HepG2 (cell line): ENCODE data around the gene UACA. TPM values are rescaled to one million over a fixed set of nuclear protein-coding genes. Genes with fewer than 3 reads are reported as not detected.

ENCODE experiments used
- ATAC-seq: fragments of 200-7000 bp; cut with Tn5 transposase; 3 replicates; pipeline ENCODE4 v1.9.1; 2020; ENCODE audit warnings: mild to moderate bottlenecking, moderate library complexity
- BruUV-seq: library from RNA; stranded (reverse); fragments of 400-500 nt; replicated peaks from 2 replicates; lab custom pipeline; 2021; lab: Mats Ljungman, UMichigan
- CTCF ChIA-PET: fragments of 300-600 bp; formaldehyde crosslinking; extraction: SDS; loops from one replicate; lab custom pipeline; 2021; ENCODE audit warnings: low total read pairs, inconsistent platforms, low intra/inter-chr PET ratio; lab: Yijun Ruan, JAX
- POLR2A ChIA-PET: fragments of 350-600 bp; sonication (Branson Sonifier 250); formaldehyde crosslinking; loops from one replicate; lab custom pipeline; 2020; ENCODE audit warnings: antibody characterized with exemption, inconsistent platforms; lab: Yijun Ruan, JAX
- DNase-seq: peaks from one replicate; pipeline ENCODE4 v3.0.0-alpha.2; 2015; ENCODE audit warnings: low spot score
- FAIRE-seq: peaks from 3 replicates; lab custom pipeline; 2011; peaks lifted over from hg19 to GRCh38; lab: Jason Lieb, UNC
- H2AFZ ChIP-seq: one replicate; pipeline ENCODE4 v1.6.1; 2011; ENCODE audit warnings: low read length, inconsistent platforms
- H3K27ac ChIP-seq: fragments of 300-600 bp; 3 replicates; pipeline ENCODE4 v1.8.0; 2011; ENCODE audit warnings: mixed run types, mild to moderate bottlenecking, mixed read lengths, low read length, inconsistent platforms; ENCODE audit not compliant: insufficient read depth; ENCODE audit errors: extremely low read length
- H3K27me3 ChIP-seq, 2 experiments: fragments of 200-600 bp in 1 of 2; 2 replicates in 1 of 2; 3 replicates in 1 of 2; pipeline versions ENCODE4 v1.6.0 to v1.8.0; 2011; ENCODE audit warnings: low read length in 2 of 2, mild to moderate bottlenecking in 2 of 2, moderate library complexity in 2 of 2, inconsistent platforms in 1 of 2; ENCODE audit not compliant: insufficient read depth in 2 of 2, control insufficient read depth in 1 of 2
- H3K36me3 ChIP-seq, 2 experiments: fragments of 200-600 bp in 1 of 2; replicated peaks in 1 of 2; 2 replicates in 1 of 2; 3 replicates in 1 of 2; pipeline versions ENCODE4 v1.5.1 to v1.8.0; 2011; ENCODE audit warnings: low read length in 2 of 2, inconsistent platforms in 1 of 2; ENCODE audit not compliant: insufficient read depth in 2 of 2, control insufficient read depth in 1 of 2
- H3K4me1 ChIP-seq: 2 replicates; pipeline ENCODE4 v1.5.1; 2012; ENCODE audit warnings: low read length, inconsistent platforms; ENCODE audit not compliant: insufficient read depth
- H3K4me2 ChIP-seq: 2 replicates; pipeline ENCODE4 v1.6.0; 2011; ENCODE audit warnings: low read depth, low read length, inconsistent platforms
- H3K4me3 ChIP-seq, 3 experiments: fragments of 200-600 bp in 1 of 3; sonication (generic), shearing (Covaris generic) in 1 of 3; replicated peaks in 1 of 3; 2 replicates each; pipeline ENCODE4 v1.5.1; 2011 to 2016; ENCODE audit warnings: low read length in 3 of 3, inconsistent platforms in 2 of 3, low read depth in 2 of 3, mild to moderate bottlenecking in 2 of 3, control low read depth in 1 of 3, mixed read lengths in 1 of 3; ENCODE audit not compliant: insufficient read depth in 1 of 3
- H3K79me2 ChIP-seq: one replicate; pipeline ENCODE4 v1.6.1; 2011; ENCODE audit warnings: low read length, inconsistent platforms; ENCODE audit not compliant: insufficient read depth
- H3K9ac ChIP-seq: 2 replicates; pipeline ENCODE4 v1.6.0; 2011; ENCODE audit warnings: mild to moderate bottlenecking, low read depth, low read length, inconsistent platforms; ENCODE audit not compliant: insufficient read depth
- H3K9me3 ChIP-seq: 2 replicates; pipeline ENCODE4 v1.5.1; 2012; ENCODE audit warnings: mild to moderate bottlenecking, low read length
- H4K20me1 ChIP-seq: 2 replicates; pipeline ENCODE4 v1.6.0; 2011; ENCODE audit warnings: inconsistent platforms, mild to moderate bottlenecking, low read length, moderate library complexity; ENCODE audit not compliant: insufficient read depth
- ATF7-NPFF ChIP-seq: sonication (generic); formaldehyde crosslinking; IDR thresholded peaks from 2 replicates; pipeline ENCODE4 v1.8.1; 2023; ENCODE audit warnings: mild to moderate bottlenecking, low read depth, missing genetic modification reagents, moderate library complexity
- CC2D1A ChIP-seq: sonication (generic); formaldehyde crosslinking; IDR thresholded peaks from 2 replicates; pipeline ENCODE4 v1.8.1; 2023; ENCODE audit warnings: mild to moderate bottlenecking, missing genetic modification reagents
- KDM1A ChIP-seq: IDR thresholded peaks from 2 replicates; pipeline ENCODE4 v1.6.1; 2016; ENCODE audit warnings: missing compliant biosample characterization
- REST ChIP-seq, 2 experiments: IDR thresholded peaks; 2 replicates each; pipeline ENCODE4 v1.6.1; 2011 to 2012; ENCODE audit warnings: low read length in 2 of 2, borderline replicate concordance in 1 of 2, low read depth in 1 of 2, mild to moderate bottlenecking in 1 of 2, moderate library complexity in 1 of 2
- TCF7L2 ChIP-seq: IDR thresholded peaks from 2 replicates; pipeline ENCODE4 v1.6.1; 2011; ENCODE audit warnings: mild to moderate bottlenecking, low read depth, low read length, moderate library complexity
- ZBTB49 ChIP-seq: sonication (generic); formaldehyde crosslinking; IDR thresholded peaks from 2 replicates; pipeline ENCODE4 v1.4.0; 2020; ENCODE audit warnings: missing genetic modification reagents, borderline replicate concordance
- ZEB1 ChIP-seq: IDR thresholded peaks from 2 replicates; pipeline ENCODE4 v1.6.1; 2012; ENCODE audit warnings: mild to moderate bottlenecking, low read depth, inconsistent platforms; ENCODE audit not compliant: insufficient replicate concordance
- ZNF280B ChIP-seq: sonication (generic); formaldehyde crosslinking; IDR thresholded peaks from 2 replicates; pipeline ENCODE4 v1.5.0; 2020; ENCODE audit warnings: missing genetic modification reagents, mild to moderate bottlenecking, borderline replicate concordance
- ZNF484 ChIP-seq: sonication (generic); formaldehyde crosslinking; IDR thresholded peaks from 2 replicates; pipeline ENCODE4 v1.5.1; 2020; ENCODE audit warnings: mild to moderate bottlenecking, low read depth, missing genetic modification reagents, borderline replicate concordance
- ZSCAN25 ChIP-seq: sonication (generic); formaldehyde crosslinking; IDR thresholded peaks from 2 replicates; pipeline ENCODE4 v1.8.0; 2022; ENCODE audit warnings: mild to moderate bottlenecking, missing genetic modification reagents
- ZXDC ChIP-seq: sonication (generic); formaldehyde crosslinking; IDR thresholded peaks from 2 replicates; pipeline ENCODE4 v1.5.0; 2020; ENCODE audit warnings: mild to moderate bottlenecking, missing genetic modification reagents
- WGBS: methylation state at CpG from one replicate; pipeline ENCODE4 v1.1.6; 2017; ENCODE audit warnings: low lambda C conversion rate; 5-methylcytosine and 5-hydroxymethylcytosine counted together
- in situ Hi-C: cut with HindIII; loops from 2 replicates; pipeline ENCODE4 v1.10.0; 2017; ENCODE audit warnings: low pct_unique_long_range_greater_than_20kb; ENCODE audit not compliant: extremely low pct_ligation_motif_present
- intact Hi-C: fragments of 100-400 bp; cut with micrococcal nuclease; formaldehyde crosslinking; loops from one replicate; pipeline ENCODE4 v1.10.0; 2022; ENCODE audit not compliant: unreplicated experiment
- polyA plus RNA-seq, 8 experiments: library from polyadenylated mRNA; depleted of rRNA in 3 of 8; stranded (reverse) in 7 of 8; unstranded in 1 of 8; fragments of >200 nt; fragmentation: Illumina TruSeq in 4 of 8; extraction: Trizol in 4 of 8; gene quantifications; 2 replicates each; pipeline versions ENCODE4 v1.2.1 to v1.2.3, GENCODE V29; 2011 to 2016; ENCODE audit warnings: low read depth in 4 of 8, missing spikeins in 1 of 8, mixed read lengths in 1 of 8; ENCODE audit not compliant: insufficient read depth in 1 of 8
- total RNA-seq, 5 experiments: library from RNA; depleted of rRNA; stranded (reverse); fragments of >200 nt; fragmentation: Illumina TruSeq; extraction: Trizol; gene quantifications; 2 replicates each; pipeline ENCODE4 v1.2.3, GENCODE V29; 2016; ENCODE audit warnings: low read depth in 1 of 5

UACA gene
- total and polyA plus RNA-seq, 2 of the 13 experiments (the other 11 are each of a cell fraction or from before 2014, with no cell fraction given): 17.8 to 39.2 TPM

GRCh38 chr15:70703096-70703878 is 60.1 kb downstream of the UACA start:
- FAIRE-seq (no peak), ATAC-seq (no peak), DNase-seq (no peak)
- no peaks in the 10 kb centered on the region for H3K27me3 ChIP-seq
- no peak overlapping the region for H2AFZ ChIP-seq
- TF ChIP-seq ZBTB49 (CRISPR knock-in tag) (no peak), ZNF280B (no peak), ZXDC (CRISPR knock-in tag) (no peak), ZEB1 (no peak), REST (IDR thresholded peaks at IDR 0.05; ENCODE audit: borderline replicate concordance in 1 of 2, low read depth in 1 of 2, low read length in 2 of 2) (no peak), CC2D1A (CRISPR knock-in tag) (no peak), KDM1A (CRISPR knock-in tag) (no peak), ZSCAN25 (no peak), TCF7L2 (no peak), ATF7-NPFF (CRISPR knock-in tag) (no peak), ZNF484 (CRISPR knock-in tag) (no peak)
- no peak overlapping the region for H3K4me2 ChIP-seq
- H3K36me3 ChIP-seq: no peaks in the 10 kb centered on the region
- peaks cover 3% of the 10 kb centered on the region for H3K79me2 ChIP-seq
- no peak overlapping the region for H3K4me3 ChIP-seq
- CTCF ChIA-PET: no interaction called here
- WGBS: 88% methylated on average over 7 of the region's 7 CpGs
- intact Hi-C loops (no loop called here), in situ Hi-C loops (no loop called here)
- POLR2A ChIA-PET: no interaction called here
- no peak overlapping the region for H3K27ac ChIP-seq
- H4K20me1 ChIP-seq: peaks cover 3% of the 10 kb centered on the region; the same call in 1 of the 2 replicates
- no TSS peak for BruUV-seq
- H3K4me1 ChIP-seq: peaks cover 16% of the 10 kb centered on the region
- no peak overlapping the region for H3K9ac ChIP-seq
- no peaks in the 10 kb centered on the region for H3K9me3 ChIP-seq
